Activated CD4-positive, CD25-positive, alpha-beta regulatory T cell treated with anti-CD3 and anti-CD28 coated beads, Interleukin-2, amount 50 U/mL, for 16 hours (primary cell): ENCODE data around the gene ASB18.

Source experiments
- DNase-seq: peaks from one replicate; pipeline ENCODE4 v3.0.0-alpha.2; 2020; ENCODE audit warnings: low read depth, low spot score

ASB18 gene

GRCh38 chr2:236241181-236242056 is 22.8 kb downstream of the ASB18 start:
- no peak for DNase-seq

- no peak for DNase-seq
Observed at GRCh38 chr2:236240228-236240990, 23.8 kb downstream of the ASB18 start.

DNA sequence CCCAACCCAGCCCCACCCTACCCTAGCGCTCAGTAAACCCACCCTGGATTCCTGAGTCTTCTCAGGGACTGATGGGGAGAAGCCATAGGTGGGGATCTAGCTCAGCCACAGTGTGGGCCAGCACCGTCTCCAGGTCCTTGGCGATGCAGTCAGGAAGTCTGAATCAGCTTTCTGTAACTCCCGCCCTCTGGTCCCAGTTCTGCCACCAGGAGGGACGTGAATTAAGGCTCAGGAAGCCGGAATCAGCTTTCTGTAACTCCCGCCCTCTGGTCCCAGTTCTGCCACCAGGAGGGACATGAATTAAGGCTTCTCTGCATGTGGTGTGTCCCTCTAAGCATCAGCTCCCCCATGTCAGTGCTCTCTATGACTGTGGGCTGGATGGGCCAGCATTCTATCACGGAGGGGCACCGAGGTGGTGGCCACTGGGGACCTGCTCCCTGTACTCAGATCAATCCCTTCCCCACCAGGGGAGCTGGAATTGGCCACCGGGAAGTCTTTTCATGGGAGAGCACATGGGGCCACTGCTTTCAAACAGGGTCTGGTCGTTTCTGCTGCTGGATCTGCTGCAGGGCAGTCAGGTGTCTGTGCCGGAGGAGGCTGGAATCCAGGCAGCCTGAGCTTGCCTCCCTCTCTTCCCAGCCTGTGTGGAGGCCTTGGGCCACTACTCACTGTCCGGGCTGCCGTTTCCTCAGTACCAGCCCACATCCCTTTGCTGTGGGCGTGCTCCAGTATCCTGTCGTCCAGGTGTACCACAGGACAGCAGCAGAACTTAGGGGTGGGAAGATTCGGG is 24.7 kb downstream of the ASB18 start:
- DNase-seq: no peak

DNA sequence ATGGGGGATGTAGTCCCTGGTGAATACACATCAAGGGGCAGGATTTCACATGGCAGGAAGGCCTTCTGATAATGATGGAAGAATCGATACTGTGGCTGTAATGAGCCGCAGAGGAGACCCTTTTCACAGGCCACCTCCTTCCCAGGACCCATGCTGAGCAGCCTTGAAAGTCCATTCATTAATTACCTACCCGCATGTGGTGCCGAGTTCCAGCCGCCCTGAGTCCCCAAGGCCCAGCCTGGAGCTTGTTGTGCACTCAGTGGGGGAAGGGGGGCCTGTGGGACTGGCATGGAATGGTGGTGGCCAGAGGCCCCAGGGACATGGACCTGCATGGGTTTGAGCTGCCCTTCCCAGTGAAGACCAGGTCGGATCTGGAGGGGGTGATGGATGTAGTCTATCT is 25.5 kb downstream of the ASB18 start:
- DNase-seq: no peak

GRCh38 chr2:236237468-236238190 is 26.6 kb downstream of the ASB18 start:
- no peak for DNase-seq

DNA sequence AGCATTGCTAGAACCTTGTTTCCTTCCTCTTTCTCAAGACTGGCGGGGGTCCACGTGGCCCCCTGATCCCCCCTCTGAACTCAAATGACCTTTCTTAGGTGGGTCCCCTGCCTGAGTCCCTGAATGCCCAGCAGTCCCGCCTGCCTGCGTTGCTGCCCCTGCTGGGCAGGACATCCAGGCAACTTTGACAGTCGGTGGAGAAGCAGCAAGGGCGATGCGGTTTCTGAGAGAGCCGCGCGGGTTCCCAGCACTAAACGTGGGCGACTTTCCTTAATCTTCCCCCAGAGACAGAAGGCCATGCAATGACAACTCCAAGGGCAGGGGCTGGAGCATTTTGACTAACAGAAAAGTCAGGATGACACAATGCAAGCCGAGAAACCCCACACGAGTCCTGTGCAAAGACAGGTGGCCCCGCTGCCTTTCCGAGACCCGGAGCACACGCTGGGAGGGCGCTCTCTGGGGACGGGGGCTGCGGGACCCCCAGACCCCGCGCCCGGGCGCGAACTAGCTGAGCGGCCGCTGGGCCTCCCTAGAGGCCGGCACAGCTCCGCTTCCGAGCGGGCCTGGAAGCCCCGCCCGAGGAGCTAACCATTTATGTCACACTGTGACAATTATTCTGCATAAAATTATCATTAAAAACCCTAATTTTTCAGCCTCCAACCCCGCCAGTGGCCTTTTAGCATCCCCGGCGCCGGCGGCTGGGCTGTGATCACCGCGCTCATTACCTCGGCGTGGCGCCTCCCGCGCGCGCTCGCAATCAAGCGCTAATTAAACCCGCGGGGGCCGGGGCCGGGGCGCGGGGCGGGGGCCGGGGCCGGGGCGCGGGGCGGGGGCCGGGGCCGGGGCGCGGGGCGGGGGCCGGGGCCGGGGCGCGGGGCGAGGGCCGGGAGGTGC is 27.4 kb downstream of the ASB18 start:
- no peak for DNase-seq

DNA sequence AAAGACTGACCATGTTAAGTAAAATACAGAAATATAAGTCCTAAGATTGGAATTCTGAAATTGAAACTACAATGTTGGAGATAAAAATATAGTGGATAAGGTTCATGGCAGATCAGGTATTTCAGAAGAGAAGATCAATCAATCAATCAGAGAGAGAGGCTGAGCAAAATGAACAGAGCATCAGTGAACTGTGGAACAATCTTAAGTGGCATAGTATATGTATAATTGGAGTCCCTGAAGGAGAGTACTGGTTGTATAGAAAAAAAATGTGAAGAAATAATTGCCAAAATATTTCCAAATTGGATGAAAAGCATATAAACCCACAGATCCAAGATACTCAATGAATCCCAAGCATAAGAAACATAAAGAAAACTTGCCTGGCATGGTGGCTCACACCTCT is 35.0 kb downstream of the ASB18 start:
- no peak for DNase-seq

- DNase-seq: no peak
Observed at GRCh38 chr2:236223675-236224074, 40.5 kb downstream of the ASB18 start.

GRCh38 chr2:236221798-236222197 is 42.4 kb downstream of the ASB18 start:
- no peak for DNase-seq

DNA sequence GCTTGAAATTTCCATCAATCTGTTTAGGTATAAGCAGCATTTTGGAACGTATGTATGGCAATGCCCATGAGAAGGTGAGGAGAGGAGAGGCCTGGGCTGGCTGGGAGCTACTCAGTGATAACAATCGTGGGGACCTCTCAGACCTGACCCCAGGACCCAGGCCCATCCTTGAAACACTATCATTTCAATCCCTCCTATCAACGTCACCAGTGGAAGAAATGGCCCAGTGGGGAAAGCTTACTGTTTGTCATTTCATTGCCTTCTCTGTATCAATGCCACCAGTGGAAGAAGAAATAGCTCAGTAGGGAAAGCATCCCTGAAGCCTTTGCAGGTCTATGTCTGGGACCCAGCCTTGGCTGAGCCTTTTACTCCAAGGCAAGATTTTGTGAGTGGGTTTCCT is 44.8 kb downstream of the ASB18 start:
- DNase-seq: no peak

DNA sequence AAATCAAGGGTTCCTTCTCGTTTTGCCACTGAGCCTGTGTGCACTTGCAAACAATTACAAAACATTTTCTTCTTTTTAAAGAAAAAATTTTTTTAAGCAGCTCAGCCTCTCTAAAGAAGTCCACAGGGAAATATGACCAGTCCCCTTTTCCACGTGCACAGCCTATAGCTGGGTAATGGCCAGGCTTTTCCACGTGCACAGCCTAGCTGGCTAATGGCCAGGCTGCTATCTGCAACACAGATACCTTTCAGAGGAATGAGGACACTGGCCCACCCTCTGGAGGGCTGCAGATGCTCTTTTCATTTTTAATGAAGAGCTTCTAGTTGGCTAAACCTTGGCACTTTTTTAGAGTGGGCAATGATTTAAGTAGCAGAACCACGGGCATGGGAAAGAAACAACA is 46.3 kb downstream of the ASB18 start:
- DNase-seq: no peak

GRCh38 chr2:236216711-236217110 is 47.5 kb downstream of the ASB18 start:
- no peak for DNase-seq

- no peak for DNase-seq
Observed at GRCh38 chr2:236215761-236216333, 48.4 kb downstream of the ASB18 start.

DNA sequence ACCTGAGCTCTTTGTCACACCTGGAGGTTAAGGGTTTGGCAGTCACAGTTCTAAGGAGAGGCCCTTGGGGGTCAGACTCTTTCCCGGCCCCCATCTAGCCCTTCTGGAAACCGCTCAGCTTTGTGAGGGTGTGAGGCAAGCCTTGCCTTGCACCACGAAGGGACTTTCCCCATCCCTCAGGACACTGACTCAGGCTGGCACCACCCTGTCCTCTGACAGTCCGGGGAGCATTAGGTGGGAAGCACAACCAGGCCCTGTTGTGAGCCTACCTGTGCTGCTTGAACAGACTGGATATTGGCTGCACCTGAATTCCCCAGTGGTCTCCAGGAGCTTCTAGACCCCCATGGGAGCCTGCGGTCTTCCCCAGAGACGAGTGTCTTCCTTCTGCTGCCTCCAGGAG is 49.0 kb downstream of the ASB18 start:
- no peak for DNase-seq

GRCh38 chr2:236214376-236214995 is 49.7 kb downstream of the ASB18 start:
- no peak for DNase-seq

- DNase-seq: no peak
Observed at GRCh38 chr2:236211296-236211695, 52.9 kb downstream of the ASB18 start.

GRCh38 chr2:236210536-236210935 is 53.7 kb downstream of the ASB18 start:
- no peak for DNase-seq

- DNase-seq: no peak
Observed at GRCh38 chr2:236209996-236210395, 54.2 kb downstream of the ASB18 start.

DNA sequence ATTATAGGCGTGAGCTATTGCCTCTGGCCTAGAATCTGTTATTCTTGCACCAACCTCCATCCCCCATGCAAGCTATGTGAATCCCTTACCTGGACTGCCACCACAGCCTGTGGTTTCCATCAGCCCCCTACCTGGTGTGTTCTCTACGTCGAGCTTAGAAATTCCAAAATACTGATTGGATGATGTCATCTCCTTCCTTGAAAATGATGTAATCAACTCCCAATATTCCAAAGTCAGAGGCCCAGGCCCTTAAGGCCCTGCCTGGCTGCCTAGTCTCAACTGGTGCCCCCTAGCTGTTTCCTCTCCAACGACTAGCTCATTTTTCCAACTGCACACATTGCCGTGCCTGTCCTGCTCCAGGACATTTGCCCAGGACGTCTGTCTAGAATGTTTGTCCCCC is 54.7 kb downstream of the ASB18 start:
- DNase-seq: no peak
